Activated CD4-positive, alpha-beta T cell treated with anti-CD3 and anti-CD28 coated beads, Interleukin-2, amount 50 U/mL, for 24 hours (primary cell): ENCODE results near the gene SPATA31E1.

ENCODE experiments used
- DNase-seq, 2 donors: peaks; one replicate each; pipeline ENCODE4 v3.0.0-alpha.2; 2020; ENCODE audit warnings: low read depth in 1 of 2, low spot score in 1 of 2

Gene SPATA31E1

GRCh38 chr9:87862536-87863268 lies 20.0 kb upstream of the SPATA31E1 start:
- no peak for DNase-seq

GRCh38 chr9:87863882-87864465 lies 18.7 kb upstream of the SPATA31E1 start:
- no peak for DNase-seq

DNA sequence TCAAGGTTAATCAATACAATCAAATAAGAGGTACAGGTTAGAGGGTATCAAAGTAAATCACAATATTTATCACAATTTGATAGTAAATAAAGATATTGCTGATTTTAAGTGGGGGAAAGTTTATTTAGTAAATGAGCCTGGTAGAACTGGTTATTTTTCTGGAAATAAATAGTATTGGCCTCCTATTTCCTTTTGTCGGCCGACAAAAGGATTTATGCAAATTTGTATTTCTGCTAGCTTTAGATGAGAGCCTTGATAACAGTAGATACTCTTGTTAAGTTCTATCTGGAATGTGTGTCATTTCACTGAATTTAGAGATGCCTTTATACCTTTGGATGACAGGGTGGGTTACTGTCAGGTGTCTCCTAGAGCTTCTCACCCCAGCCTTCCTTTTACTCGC lies 17.8 kb upstream of the SPATA31E1 start:
- no peak for DNase-seq

GRCh38 chr9:87865626-87866025 lies 17.1 kb upstream of the SPATA31E1 start:
- DNase-seq, result no peak

GRCh38 chr9:87867391-87867790 lies 15.3 kb upstream of the SPATA31E1 start:
- DNase-seq, result no peak

DNA sequence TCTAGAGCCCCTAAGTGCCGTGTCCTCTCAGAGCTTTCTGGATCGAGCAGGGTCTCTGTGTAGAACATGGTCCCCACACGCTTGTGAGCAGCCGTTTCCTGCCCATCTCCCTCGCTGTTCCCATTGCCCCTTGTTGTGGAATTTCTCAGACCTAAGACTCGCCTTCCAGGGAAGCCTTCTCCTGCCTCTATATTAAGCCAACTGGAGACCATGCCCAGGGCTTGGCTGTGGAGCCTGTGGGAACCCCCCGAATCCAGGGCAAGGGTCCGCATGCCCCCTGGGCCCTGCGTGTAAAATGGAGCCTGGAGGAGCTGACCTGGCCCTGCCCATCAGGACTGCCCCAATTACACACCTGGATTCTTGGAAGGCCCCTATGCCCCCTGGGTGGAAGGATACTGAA lies 14.5 kb upstream of the SPATA31E1 start:
- no peak for DNase-seq

- DNase-seq, result no peak
Measured at GRCh38 chr9:87868635-87869034, 14.0 kb upstream of the SPATA31E1 start.

DNA sequence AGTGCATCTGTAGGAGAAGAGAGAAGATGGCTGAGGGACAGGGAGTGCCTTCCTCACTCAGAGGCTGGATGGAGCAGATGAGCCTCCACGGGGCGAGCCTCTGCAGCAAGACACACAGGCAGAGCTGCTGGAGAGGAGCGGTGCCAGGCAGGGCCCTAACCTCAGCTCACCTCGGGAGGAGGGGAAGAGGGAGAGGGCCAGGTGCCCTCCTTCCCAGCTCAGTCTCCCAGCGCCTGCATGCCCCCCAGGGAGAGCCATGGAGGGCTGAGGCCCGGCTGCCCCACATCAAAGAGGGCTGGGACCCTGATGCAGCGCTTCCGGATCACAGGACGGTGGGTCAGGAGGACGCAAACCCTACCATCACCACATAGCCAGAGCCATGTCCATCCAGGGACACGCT lies 13.6 kb upstream of the SPATA31E1 start:
- DNase-seq, result no peak

- DNase-seq, result no peak
Measured at GRCh38 chr9:87871425-87872078, 11.1 kb upstream of the SPATA31E1 start.

- no peak for DNase-seq
Measured at GRCh38 chr9:87872079-87872624, 10.5 kb upstream of the SPATA31E1 start.

- no peak for DNase-seq
Measured at GRCh38 chr9:87873607-87874303, 8.9 kb upstream of the SPATA31E1 start.

DNA sequence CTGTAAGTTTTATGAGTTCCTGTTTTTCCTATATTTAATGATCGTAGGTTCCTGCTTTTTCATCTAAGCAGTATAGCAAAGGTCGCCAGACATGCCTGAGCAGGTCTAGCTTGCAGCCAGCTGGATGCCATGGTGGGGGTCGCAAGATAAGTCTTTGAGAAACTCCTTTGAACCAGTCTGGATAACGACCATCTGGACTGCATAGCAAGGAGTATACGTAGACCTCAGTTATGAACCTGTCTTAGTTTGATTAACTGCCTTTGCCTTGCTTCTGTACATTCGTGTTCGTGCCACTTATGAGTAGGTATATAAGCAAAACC lies 8.4 kb upstream of the SPATA31E1 start:
- no peak for DNase-seq

DNA sequence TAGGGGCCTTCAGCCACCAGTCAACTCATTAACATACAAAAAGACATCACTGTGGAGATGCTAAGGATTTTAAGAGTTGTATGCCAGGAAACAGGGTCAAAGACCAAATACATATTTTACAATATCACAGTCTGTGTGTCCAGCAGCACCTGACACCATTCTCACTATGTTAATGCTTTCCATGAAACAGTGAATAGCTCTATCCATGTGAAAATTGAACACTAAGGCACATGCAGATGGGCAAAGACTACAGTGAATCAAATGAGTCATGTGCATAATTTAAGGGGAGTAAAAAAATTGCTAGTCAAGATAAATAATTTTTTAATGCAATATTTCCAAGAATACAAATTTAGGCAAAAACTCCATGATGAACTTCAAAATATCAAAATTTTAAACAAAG lies 7.6 kb upstream of the SPATA31E1 start:
- DNase-seq, result no peak

GRCh38 chr9:87875831-87876545 lies 6.7 kb upstream of the SPATA31E1 start:
- no peak for DNase-seq

- DNase-seq, result no peak
Measured at GRCh38 chr9:87876708-87877107, 6.0 kb upstream of the SPATA31E1 start.

DNA sequence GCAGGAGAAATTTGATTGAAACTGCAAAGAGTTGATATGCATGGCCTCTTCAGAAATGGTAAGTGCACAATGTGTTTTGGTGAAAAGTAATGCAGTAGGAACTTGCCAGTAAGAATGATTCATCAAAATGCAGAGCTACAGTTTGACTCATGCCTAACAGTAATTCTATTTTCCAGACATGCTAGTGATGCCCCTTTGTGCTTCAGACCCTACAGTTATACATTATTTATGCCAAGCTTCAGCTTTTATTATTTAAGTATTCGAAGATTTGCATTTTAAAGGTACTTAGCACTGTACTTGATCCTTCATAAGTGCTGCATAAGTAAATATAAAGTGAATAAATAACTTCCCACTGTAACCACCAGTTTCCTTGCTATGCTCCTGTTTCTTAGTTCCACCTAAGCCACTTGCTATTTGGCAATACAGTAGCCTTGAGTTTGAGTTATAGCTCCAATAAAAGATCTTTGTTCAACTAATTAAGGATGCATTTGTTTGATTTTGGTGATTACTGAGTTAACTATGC lies 3.6 kb upstream of the SPATA31E1 start:
- no peak for DNase-seq

GRCh38 chr9:87880116-87880515 lies 2.6 kb upstream of the SPATA31E1 start:
- DNase-seq, result no peak

GRCh38 chr9:87880683-87881082 lies 2.0 kb upstream of the SPATA31E1 start:
- DNase-seq, result no peak

DNA sequence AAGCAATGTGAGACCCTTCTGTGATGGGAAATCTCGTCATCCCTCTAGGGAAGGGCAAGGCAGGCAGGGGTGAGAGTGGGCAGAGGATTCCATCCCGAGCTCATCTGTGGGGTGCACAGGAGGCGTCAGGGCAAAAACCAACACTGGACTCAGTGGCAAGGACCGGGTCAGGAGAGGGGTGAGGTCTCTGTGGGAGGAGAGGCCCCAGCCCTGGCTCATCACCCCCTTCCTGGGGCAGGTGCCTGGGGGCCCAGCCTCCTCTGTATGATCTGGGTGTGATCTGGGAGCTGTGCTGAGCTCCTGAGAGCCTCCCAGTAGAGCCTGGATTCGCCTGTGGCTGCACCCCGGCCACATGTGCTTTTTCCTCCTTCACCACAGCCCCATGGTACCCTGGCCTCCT lies 597 bp downstream of the SPATA31E1 start:
- DNase-seq, result no peak

GRCh38 chr9:87883990-87884389 lies 1.3 kb downstream of the SPATA31E1 start:
- DNase-seq, result no peak
